ENCODE results near the gene TBX10. TPM values are rescaled to one million over a fixed set of nuclear protein-coding genes. Genes with fewer than 3 reads are reported as not detected.

The TBX10 gene
- total RNA-seq, 1 donor from 2014 or later: not detected

DNA sequence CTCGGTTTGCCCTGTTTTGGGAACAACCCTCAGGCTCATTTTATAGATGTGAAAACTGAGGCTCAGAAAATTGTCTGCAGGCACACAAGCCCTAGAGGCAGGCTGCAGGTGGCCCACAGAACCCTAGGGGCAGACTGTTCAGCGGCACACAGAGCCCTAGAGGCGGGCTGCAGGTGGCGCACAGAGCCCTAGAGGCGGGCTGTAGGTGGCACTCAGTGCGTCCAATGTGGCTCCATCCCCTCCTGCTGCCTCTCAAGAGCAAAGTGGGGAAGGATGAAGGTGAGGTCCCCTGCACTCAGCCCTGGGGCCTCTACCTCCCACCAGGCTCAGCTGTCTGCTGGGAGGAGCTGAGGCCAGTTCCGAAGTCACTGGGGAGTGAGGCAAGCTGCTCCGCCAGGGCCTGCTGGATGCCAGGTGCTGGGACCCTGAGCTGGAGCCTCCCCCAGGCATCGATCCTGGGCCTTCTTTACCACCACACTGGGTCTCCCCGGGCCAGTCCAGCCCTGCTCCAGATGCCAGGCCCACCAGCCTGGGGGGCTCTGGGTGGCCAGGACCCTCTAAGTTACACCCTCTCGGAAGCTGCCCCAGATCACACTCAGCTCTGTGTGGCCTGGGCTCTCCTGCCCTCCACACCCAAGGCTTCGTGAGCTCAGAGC lies 8.7 kb upstream of the TBX10 start:
- Histone ChIP-seq H3K4me1 (ENCODE audit: insufficient read depth, low read length) (no peaks in the 10 kb centered on the region), H3K9ac (ENCODE audit: low read length) (no peak overlapping the region), H3K9me3 (ENCODE audit: insufficient read depth, low read depth, low read length) (peaks cover 3% of the 10 kb centered on the region), H3K27ac (ENCODE audit: low read depth, low read length) (no peak overlapping the region), H3K27me3 (ENCODE audit: insufficient read depth, low read length) (peaks cover 2% of the 10 kb centered on the region), H3K36me3 (ENCODE audit: insufficient read depth, low read length) (no peaks in the 10 kb centered on the region), H2AFZ (ENCODE audit: low read depth, low read length) (no peak overlapping the region), H4K20me1 (ENCODE audit: insufficient read depth, low read length) (no peaks in the 10 kb centered on the region), H3K4me2 (ENCODE audit: low read length) (no peak overlapping the region), H3K4me3 (ENCODE audit: insufficient read depth, low read depth, low read length) (no peak overlapping the region), H3K79me2 (ENCODE audit: insufficient read depth, low read length) (no peaks in the 10 kb centered on the region)
- Mint-ChIP-seq H3K4me1 (ENCODE audit: low read depth, unreplicated experiment) (no peaks in the 10 kb centered on the region), H3K27me3 (ENCODE audit: low read depth, unreplicated experiment) (peaks cover 15% of the 10 kb centered on the region), H3K36me3 (ENCODE audit: low read depth, unreplicated experiment) (no peaks in the 10 kb centered on the region), H3K9me3 (ENCODE audit: unreplicated experiment) (peaks cover 2% of the 10 kb centered on the region), H3K4me3 (ENCODE audit: unreplicated experiment) (no peak overlapping the region), H3K27ac (ENCODE audit: unreplicated experiment) (no peak overlapping the region)
- TF ChIP-seq, protein P1, sequence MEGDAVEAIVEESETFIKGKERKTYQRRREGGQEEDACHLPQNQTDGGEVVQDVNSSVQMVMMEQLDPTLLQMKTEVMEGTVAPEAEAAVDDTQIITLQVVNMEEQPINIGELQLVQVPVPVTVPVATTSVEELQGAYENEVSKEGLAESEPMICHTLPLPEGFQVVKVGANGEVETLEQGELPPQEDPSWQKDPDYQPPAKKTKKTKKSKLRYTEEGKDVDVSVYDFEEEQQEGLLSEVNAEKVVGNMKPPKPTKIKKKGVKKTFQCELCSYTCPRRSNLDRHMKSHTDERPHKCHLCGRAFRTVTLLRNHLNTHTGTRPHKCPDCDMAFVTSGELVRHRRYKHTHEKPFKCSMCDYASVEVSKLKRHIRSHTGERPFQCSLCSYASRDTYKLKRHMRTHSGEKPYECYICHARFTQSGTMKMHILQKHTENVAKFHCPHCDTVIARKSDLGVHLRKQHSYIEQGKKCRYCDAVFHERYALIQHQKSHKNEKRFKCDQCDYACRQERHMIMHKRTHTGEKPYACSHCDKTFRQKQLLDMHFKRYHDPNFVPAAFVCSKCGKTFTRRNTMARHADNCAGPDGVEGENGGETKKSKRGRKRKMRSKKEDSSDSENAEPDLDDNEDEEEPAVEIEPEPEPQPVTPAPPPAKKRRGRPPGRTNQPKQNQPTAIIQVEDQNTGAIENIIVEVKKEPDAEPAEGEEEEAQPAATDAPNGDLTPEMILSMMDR (IDR thresholded peaks at IDR 0.05; ENCODE audit: insufficient read depth, low read depth, low read length): no peak
- TF ChIP-seq EZH2 (IDR thresholded peaks at IDR 0.05; ENCODE audit: insufficient read depth, low read length): no peak
- FAIRE-seq (no peak), DNase-seq (ENCODE audit: low read depth) (no peak)

DNA sequence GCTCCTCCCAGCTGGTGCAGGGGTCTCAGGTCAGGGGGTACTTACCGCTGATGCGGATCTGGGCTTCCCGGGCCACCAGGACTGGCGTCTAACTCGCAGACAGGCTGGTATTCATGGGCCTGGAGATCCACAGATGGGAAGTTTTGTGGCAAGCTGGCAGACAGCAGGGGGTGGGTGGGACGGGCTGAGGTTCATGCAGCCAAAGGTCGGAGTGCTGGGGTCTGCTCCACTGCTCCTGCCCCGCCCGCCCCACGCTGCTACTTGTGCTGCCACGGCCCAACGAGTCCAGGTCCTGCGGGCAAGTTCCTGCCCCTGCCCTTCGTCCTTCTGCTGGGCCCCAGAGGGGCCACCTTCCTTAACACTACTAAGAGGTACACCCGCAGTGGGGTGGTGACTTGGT lies 7.9 kb upstream of the TBX10 start:
- no peaks in the 10 kb centered on the region for H3K4me1 Mint-ChIP-seq (ENCODE audit: low read depth, unreplicated experiment)
- H3K4me3 Mint-ChIP-seq (ENCODE audit: unreplicated experiment): no peak overlapping the region
- H3K9ac ChIP-seq (ENCODE audit: low read length): no peak overlapping the region
- peaks cover 15% of the 10 kb centered on the region for H3K27me3 Mint-ChIP-seq (ENCODE audit: low read depth, unreplicated experiment)
- H3K36me3 ChIP-seq (ENCODE audit: insufficient read depth, low read length): no peaks in the 10 kb centered on the region
- H3K79me2 ChIP-seq (ENCODE audit: insufficient read depth, low read length): no peaks in the 10 kb centered on the region
- TF ChIP-seq EZH2 (IDR thresholded peaks at IDR 0.05; ENCODE audit: insufficient read depth, low read length): no peak
- peaks cover 6% of the 10 kb centered on the region for H3K9me3 Mint-ChIP-seq (ENCODE audit: unreplicated experiment)
- no peaks in the 10 kb centered on the region for H4K20me1 ChIP-seq (ENCODE audit: insufficient read depth, low read length)
- H3K9me3 ChIP-seq (ENCODE audit: insufficient read depth, low read depth, low read length): peaks cover 3% of the 10 kb centered on the region
- no peak overlapping the region for H3K27ac ChIP-seq (ENCODE audit: low read depth, low read length)
- H3K27me3 ChIP-seq (ENCODE audit: insufficient read depth, low read length): peaks cover 2% of the 10 kb centered on the region
- DNase-seq (ENCODE audit: low read depth) (no peak), FAIRE-seq (no peak)
- no peak overlapping the region for H3K4me2 ChIP-seq (ENCODE audit: low read length)
- H3K4me3 ChIP-seq (ENCODE audit: insufficient read depth, low read depth, low read length): no peak overlapping the region
- H3K4me1 ChIP-seq (ENCODE audit: insufficient read depth, low read length): no peaks in the 10 kb centered on the region
- H3K36me3 Mint-ChIP-seq (ENCODE audit: low read depth, unreplicated experiment): no peaks in the 10 kb centered on the region
- H3K27ac Mint-ChIP-seq (ENCODE audit: unreplicated experiment): no peak overlapping the region
- H2AFZ ChIP-seq (ENCODE audit: low read depth, low read length): no peak overlapping the region

DNA sequence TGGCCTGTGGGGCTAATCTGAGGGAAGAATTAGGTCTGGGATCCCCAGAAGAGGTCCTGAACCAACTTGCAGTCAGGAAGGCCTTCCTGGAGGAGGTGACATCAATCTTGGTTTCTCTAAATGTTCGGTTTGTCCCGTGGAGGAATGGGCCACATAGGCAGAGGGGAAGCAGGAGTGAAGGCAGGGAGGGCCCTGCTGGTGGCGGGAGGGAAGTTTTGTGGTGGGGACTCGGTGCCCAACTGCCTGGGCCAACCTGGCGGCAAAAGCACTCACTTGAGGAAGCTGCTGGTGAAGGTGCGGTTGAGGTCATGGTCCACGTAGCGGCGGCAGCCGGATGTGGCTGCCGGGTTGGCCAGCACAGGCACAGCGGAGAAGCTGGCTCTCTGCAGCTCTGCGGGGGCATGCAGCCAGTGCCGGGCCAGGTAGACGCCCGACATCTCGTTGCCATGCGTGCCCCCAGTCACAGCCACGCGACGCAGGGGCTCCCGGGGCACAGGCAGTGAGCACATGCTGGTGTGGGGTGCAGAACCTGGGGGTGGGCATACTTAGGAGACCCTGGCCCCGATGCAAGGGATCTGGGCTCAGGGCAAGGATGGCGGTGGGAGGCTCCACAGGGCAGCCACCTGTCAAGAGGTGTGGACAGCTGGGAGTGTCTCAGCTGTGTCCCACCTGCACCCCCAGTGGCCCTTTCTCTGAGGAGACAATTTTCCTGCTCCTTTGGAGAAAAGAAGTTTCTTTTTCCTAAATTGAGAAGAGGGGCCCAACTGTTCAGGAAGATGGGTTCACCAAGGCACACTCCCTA lies 7.2 kb upstream of the TBX10 start:
- TF ChIP-seq, protein P1 (IDR thresholded peaks at IDR 0.05; ENCODE audit: insufficient read depth, low read depth, low read length): no peak
- no peak for TF ChIP-seq EZH2 (IDR thresholded peaks at IDR 0.05; ENCODE audit: insufficient read depth, low read length)
- Mint-ChIP-seq H3K27me3 (ENCODE audit: low read depth, unreplicated experiment) (peaks cover 22% of the 10 kb centered on the region), H3K9me3 (ENCODE audit: unreplicated experiment) (peaks cover 6% of the 10 kb centered on the region), H3K27ac (ENCODE audit: unreplicated experiment) (no peak overlapping the region), H3K4me1 (ENCODE audit: low read depth, unreplicated experiment) (no peaks in the 10 kb centered on the region), H3K4me3 (ENCODE audit: unreplicated experiment) (no peak overlapping the region), H3K36me3 (ENCODE audit: low read depth, unreplicated experiment) (no peaks in the 10 kb centered on the region)
- H3K9me3 ChIP-seq (ENCODE audit: insufficient read depth, low read depth, low read length): peaks cover 3% of the 10 kb centered on the region
- no peak overlapping the region for H3K27ac ChIP-seq (ENCODE audit: low read depth, low read length)
- no peak overlapping the region for H3K9ac ChIP-seq (ENCODE audit: low read length)
- DNase-seq (ENCODE audit: low read depth): no peak
- FAIRE-seq: no peak
- H3K36me3 ChIP-seq (ENCODE audit: insufficient read depth, low read length): no peaks in the 10 kb centered on the region
- no peaks in the 10 kb centered on the region for H3K79me2 ChIP-seq (ENCODE audit: insufficient read depth, low read length)
- no peaks in the 10 kb centered on the region for H3K4me1 ChIP-seq (ENCODE audit: insufficient read depth, low read length)
- H4K20me1 ChIP-seq (ENCODE audit: insufficient read depth, low read length): no peaks in the 10 kb centered on the region
- H3K27me3 ChIP-seq (ENCODE audit: insufficient read depth, low read length): no peaks in the 10 kb centered on the region
- H3K4me2 ChIP-seq (ENCODE audit: low read length): no peak overlapping the region
- no peak overlapping the region for H2AFZ ChIP-seq (ENCODE audit: low read depth, low read length)
- H3K4me3 ChIP-seq (ENCODE audit: insufficient read depth, low read depth, low read length): no peak overlapping the region
